Left lung (tissue), 10 donors: ENCODE measurements around the gene LTBP1. TPM values are rescaled to one million over a fixed set of nuclear protein-coding genes. Genes with fewer than 3 reads are reported as not detected.

Experiments
- ATAC-seq: fragments of 200-7000 bp; cut with Tn5 transposase; one replicate; pipeline ENCODE4 v1.9.1; 2020; ENCODE audit warnings: moderate library complexity
- DNase-seq, 4 donors: peaks; one replicate each; pipeline ENCODE4 v3.0.0-alpha.2; 2013 to 2020
- H3K27ac ChIP-seq, 2 donors: fragments of 200-600 bp; sonication (generic) in 1 of 2; one replicate each; pipeline versions ENCODE4 v1.5.0 to v1.8.0; 2020 to 2021
- H3K27me3 ChIP-seq, 2 donors: fragments of 200-600 bp; sonication (generic) in 1 of 2; one replicate each; pipeline versions ENCODE4 v1.5.0 to v1.8.0; 2020 to 2021
- H3K36me3 ChIP-seq, 2 donors: fragments of 200-600 bp; sonication (generic) in 1 of 2; one replicate each; pipeline versions ENCODE4 v1.5.0 to v1.8.0; 2020 to 2021
- H3K4me1 ChIP-seq, 2 donors: fragments of 200-600 bp; one replicate each; pipeline ENCODE4 v1.8.0; 2021
- H3K4me3 ChIP-seq, 2 donors: fragments of 200-600 bp; sonication (generic) in 1 of 2; one replicate each; pipeline versions ENCODE4 v1.5.0 to v1.8.0; 2020 to 2021; ENCODE audit warnings: mild to moderate bottlenecking in 1 of 2
- H3K9me3 ChIP-seq, 2 donors: fragments of 200-600 bp; sonication (generic) in 1 of 2; one replicate each; pipeline versions ENCODE4 v1.5.0 to v1.8.0; 2020 to 2021
- intact Hi-C, 2 donors: fragments of 100-400 bp; cut with DNase I; formaldehyde crosslinking; loops; one replicate each; pipeline versions ENCODE4 v1.11.2 to v1.14.2; 2022
- polyA plus RNA-seq, 6 donors: library from polyadenylated mRNA; unstranded; fragments of 120-200 nt; gene quantifications; one replicate each; pipeline ENCODE4 v1.2.1, GENCODE V29; 2013; ENCODE audit not compliant: insufficient read length in 6 of 6
- total RNA-seq, 2 donors: library from RNA; stranded (reverse); fragmentation: NEBNext Ultra II Directional; extraction: Animal tissue kit (Norgen Biotek cat#: 25700); gene quantifications; one replicate each; pipeline ENCODE4 v1.2.1, GENCODE V29; 2021
- TF ChIP-seq, protein P1 (sequence below), 2 donors: fragments of 200-600 bp; sonication (generic) in 1 of 2; IDR thresholded peaks; one replicate each; pipeline versions ENCODE4 v1.5.0 to v1.8.0; 2021; ENCODE audit warnings: antibody characterized with exemption in 2 of 2
- donor health status: DM: no; HTN: yes; CAD: no.
- donor health status: DM: no; HTN: no; CAD: no.

LTBP1 gene
- total and polyA plus RNA-seq, 8 donors, result 35.4 to 81.2 (median 50.9) TPM

DNA sequence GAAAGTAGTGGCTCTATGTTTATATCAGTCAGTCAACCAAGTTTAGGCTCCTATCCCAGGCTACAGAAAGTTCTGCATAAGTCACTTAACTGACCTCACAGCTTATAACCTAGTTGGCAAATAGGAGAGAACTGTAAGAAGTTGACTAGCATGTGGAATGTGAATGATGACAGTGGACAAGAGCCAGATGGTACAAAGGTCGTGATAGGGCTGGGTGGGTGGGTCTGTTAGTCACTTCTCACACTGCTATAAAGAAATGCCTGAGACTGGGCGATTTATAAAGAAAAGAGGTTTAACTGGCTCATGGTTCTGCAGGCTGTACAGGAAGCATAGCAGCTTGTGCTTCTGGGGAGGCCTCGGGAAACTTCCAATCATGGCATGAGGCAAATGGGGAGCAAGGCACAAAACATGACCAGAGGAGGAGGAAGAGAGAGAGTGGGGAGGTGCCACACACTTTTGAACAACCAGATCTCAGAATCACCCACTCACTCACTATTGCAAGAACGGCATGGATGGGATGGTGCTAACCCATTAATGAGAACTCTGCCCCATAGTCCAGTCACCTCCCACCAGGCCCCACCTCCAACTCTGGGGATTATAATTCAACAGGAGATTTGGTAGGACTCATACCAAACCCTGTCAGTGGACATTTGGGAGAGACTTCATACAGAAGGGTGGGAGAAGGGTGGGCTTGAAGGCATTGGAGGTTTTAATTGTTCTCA, 68.8 kb downstream of the LTBP1 start:
- H3K27me3 ChIP-seq, result no peaks in the 10 kb centered on the region
- TF ChIP-seq, protein P1, sequence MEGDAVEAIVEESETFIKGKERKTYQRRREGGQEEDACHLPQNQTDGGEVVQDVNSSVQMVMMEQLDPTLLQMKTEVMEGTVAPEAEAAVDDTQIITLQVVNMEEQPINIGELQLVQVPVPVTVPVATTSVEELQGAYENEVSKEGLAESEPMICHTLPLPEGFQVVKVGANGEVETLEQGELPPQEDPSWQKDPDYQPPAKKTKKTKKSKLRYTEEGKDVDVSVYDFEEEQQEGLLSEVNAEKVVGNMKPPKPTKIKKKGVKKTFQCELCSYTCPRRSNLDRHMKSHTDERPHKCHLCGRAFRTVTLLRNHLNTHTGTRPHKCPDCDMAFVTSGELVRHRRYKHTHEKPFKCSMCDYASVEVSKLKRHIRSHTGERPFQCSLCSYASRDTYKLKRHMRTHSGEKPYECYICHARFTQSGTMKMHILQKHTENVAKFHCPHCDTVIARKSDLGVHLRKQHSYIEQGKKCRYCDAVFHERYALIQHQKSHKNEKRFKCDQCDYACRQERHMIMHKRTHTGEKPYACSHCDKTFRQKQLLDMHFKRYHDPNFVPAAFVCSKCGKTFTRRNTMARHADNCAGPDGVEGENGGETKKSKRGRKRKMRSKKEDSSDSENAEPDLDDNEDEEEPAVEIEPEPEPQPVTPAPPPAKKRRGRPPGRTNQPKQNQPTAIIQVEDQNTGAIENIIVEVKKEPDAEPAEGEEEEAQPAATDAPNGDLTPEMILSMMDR (IDR thresholded peaks at IDR 0.05), result no peak
- intact Hi-C loops, result no loop called here
- no peak overlapping the region for H3K27ac ChIP-seq
- ATAC-seq (no peak), DNase-seq (no peak)
- no peaks in the 10 kb centered on the region for H3K4me1 ChIP-seq
- H3K4me3 ChIP-seq, result no peak overlapping the region
- no peaks in the 10 kb centered on the region for H3K9me3 ChIP-seq
- no peaks in the 10 kb centered on the region for H3K36me3 ChIP-seq

DNA sequence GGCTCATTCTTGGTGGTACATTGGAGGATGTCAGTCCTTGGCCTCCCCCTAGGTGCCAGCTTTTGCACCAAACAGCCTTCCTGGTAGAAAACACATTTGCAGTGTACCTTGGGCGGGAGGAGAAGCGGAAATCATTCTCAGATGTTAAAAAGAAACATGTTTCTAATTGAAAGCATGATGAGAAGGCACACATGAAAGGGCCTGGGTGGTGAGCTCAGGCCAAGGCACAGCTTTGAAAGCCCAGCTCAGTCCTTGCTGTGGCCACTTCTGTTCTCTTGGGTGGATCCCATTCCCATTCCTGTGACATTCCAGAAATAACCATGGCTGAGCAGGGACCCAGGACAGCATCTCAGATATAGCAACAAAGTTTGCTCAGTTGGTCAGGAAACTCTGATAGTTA, 71.5 kb downstream of the LTBP1 start:
- Histone ChIP-seq H3K4me1 (peaks cover 0 to 7% of the 10 kb centered on the region in 2 donors), H3K27me3 (no peaks in the 10 kb centered on the region), H3K4me3 (no peak overlapping the region), H3K36me3 (no peaks in the 10 kb centered on the region), H3K9me3 (no peaks in the 10 kb centered on the region), H3K27ac (no peak overlapping the region)
- ATAC-seq (no peak), DNase-seq (no peak)
- intact Hi-C loops, result no loop called here
- TF ChIP-seq, protein P1 (IDR thresholded peaks at IDR 0.05), result no peak

DNA sequence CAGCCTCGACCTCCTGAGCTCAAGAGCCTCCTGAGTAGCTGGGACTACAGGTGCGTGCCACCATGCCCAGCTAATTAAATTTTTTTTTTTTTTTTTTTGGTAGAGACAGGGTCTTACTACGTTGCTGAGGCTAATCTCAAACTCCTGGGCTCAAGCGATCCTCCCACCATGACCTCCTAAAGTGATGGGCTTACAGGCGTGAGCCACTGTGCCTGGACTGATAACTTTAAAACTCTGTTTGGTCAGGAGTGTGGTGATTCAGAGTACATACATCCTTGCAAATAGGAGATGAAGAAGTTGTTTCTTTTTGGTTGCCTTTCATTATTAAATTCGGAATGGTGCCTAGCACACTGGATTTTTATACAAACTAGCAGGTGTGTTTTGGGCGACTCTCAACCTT, 73.0 kb downstream of the LTBP1 start:
- Histone ChIP-seq H3K36me3 (no peaks in the 10 kb centered on the region), H3K27ac (no peak overlapping the region), H3K4me3 (no peak overlapping the region), H3K9me3 (no peaks in the 10 kb centered on the region), H3K4me1 (peaks cover 0 to 7% of the 10 kb centered on the region in 2 donors), H3K27me3 (no peaks in the 10 kb centered on the region)
- intact Hi-C loops, result loop anchor here in 1 of 2 donors (10.0 kb wide), 1 partner anchor 245 kb away; no protein-coding TSS in a partner anchor
- ATAC-seq, result no peak
- TF ChIP-seq, protein P1 (IDR thresholded peaks at IDR 0.05), result no peak
- DNase-seq, result no peak

DNA sequence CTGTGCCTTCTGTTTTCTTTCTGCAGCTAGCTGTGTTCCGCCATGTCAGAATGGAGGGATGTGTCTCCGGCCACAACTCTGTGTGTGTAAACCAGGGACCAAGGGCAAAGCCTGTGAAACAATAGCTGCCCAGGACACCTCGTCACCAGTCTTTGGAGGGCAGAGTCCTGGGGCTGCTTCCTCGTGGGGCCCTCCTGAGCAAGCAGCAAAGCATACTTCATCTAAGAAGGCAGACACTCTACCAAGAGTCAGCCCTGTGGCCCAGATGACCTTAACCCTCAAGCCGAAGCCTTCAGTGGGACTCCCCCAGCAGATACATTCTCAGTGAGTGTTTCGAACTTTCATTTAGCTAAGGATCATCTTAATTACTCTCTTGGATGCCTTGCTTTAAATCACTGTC, 74.1 kb downstream of the LTBP1 start:
- Histone ChIP-seq H3K36me3 (no peaks in the 10 kb centered on the region), H3K9me3 (no peaks in the 10 kb centered on the region), H3K27ac (no peak overlapping the region), H3K27me3 (no peaks in the 10 kb centered on the region), H3K4me3 (no peak overlapping the region), H3K4me1 (peaks cover 0 to 7% of the 10 kb centered on the region in 2 donors)
- DNase-seq (no peak), ATAC-seq (no peak)
- TF ChIP-seq, protein P1 (IDR thresholded peaks at IDR 0.05), result no peak
- intact Hi-C loops, result loop anchor here in 1 of 2 donors (10.0 kb wide), 1 partner anchor 246 kb away; no protein-coding TSS in a partner anchor

DNA sequence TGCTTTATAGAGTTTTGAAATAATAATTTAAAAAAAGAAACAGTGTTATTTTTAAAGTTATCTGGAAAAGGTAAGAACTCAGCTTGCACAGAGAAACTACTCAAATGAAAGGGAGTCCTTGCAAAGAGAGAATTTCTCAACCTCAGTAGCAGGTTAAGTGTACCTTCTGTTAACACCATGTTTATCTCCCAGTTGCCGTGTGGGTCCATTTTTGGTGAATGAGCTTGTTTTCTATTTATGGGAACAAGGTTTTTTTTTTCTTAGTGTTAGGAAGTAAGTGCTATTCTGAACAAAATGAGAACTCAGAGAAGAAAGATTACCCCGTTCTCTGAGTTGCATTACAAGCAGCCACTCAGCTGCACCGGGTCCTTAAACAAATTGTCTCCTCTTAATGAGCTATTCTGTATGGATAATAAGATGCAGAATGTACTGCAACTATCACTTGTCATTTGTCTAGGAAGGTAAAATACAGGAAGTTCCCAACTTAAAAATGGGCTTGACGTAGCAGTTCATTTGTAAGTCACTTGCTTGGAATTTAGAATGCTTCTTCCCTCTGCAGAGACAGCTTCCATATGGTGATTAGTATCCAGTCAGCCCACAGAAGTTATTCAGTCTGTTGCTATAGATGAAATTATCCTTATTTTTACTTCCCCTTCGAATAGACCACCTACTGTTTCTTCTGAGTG, 74.9 kb downstream of the LTBP1 start:
- H3K4me1 ChIP-seq, result peaks cover 0 to 7% of the 10 kb centered on the region in 2 donors
- H3K27ac ChIP-seq, result no peak overlapping the region
- no peaks in the 10 kb centered on the region for H3K27me3 ChIP-seq
- TF ChIP-seq, protein P1 (IDR thresholded peaks at IDR 0.05), result no peak
- no peak for ATAC-seq
- H3K9me3 ChIP-seq, result no peaks in the 10 kb centered on the region
- intact Hi-C loops, result loop anchor here in 1 of 2 donors (10.0 kb wide), 1 partner anchor 247 kb away; no protein-coding TSS in a partner anchor
- no peak overlapping the region for H3K4me3 ChIP-seq
- DNase-seq, result peak in 1 of 4 donors; percentile 24
- no peaks in the 10 kb centered on the region for H3K36me3 ChIP-seq
